HG02642 (cell line): ENCODE measurements around the gene DIS3L.
"Not testable (repeated sequence)": the region's sequence is repeated elsewhere in the genome, so short reads cannot be mapped to it uniquely, and the experiment has no call there.

Experiments used
- ATAC-seq: cut with Tn5 transposase; IDR thresholded peaks from one replicate; pipeline ENCODE4 v1.9.1; 2021; ENCODE audit warnings: mild to moderate bottlenecking; ENCODE audit not compliant: unreplicated experiment, poor library complexity

The DIS3L gene

DNA sequence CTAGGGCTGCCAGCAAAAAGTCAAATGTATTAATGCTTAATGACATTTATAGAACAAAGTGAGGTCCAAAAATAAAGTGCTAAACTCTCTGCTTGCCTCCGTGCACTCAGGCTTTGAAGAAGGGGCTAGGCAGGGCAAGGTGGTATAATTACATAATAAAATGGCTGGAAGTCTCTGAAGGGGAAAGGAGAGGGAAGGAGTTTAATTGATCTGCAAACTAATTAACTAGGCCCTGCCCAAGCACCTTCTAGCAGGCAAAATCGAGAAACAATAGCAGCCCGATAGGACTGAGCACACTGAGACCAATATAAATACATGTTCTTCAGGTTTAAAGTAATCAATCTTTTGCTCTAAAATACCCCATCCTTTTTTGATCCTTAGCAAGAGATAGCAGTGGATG, 13.0 kb downstream of the DIS3L start:
- ATAC-seq: no peak

DNA sequence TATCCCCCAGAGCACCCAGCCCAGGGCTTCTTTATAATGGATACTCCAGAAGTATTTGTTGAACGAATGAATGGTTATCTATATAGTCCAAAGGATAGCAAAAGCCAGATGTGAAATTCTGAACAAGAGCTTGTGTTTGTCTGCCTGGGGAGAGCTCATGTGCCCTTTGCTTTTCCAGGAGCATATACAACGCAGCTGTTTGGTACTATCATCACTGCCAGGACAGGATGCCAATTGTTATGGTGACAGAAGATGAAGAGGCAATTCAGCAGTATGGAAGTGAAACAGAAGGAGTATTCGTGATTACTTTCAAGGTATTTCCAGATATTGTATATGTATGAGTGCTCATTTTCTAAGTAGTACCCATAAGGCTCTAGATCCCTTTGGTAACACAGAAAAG, 15.2 kb downstream of the DIS3L start:
- ATAC-seq: no peak

DNA sequence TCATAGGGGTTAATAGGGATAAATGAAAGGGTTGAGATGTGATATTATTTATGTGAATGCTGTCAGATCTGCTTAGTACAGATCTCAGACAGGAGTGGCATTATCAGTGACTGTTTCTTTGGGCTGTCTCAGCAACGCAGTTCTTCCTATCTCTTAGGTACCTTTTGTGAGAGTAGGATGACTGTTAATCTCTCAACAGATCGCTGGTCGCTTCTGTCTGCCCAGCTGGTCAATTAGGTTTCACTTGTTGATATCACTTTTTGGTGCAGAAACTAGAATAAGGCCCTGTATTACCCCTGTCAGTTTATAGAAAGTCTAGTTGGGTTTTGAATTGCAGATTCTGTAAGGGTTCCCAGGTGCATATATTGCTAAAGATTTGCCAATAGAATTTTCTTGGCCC, 16.5 kb downstream of the DIS3L start:
- no peak for ATAC-seq

DNA sequence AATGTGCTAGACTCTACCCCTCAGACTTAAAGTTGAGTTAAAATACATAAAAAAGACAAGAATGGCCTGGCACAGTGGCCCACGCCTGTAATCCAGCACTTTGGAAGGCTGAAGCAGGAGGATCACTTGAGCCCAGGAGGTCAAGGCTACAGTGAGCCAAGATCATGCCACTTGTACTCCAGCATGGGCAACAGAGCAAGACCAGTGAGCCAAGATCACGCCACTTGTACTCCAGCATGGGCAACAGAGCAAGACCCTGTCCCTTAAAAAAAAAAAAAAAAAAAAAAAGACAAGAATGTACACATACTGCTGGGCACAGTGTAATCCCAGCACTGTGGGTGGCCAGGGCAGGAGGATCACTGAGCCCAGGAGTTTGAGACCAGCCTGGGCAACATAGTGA, 17.4 kb downstream of the DIS3L start:
- ATAC-seq: no peak

GRCh38 chr15:66312144-66312543, 18.8 kb downstream of the DIS3L start:
- ATAC-seq: no peak

GRCh38 chr15:66323312-66323928, 30.1 kb downstream of the DIS3L start:
- no peak for ATAC-seq

GRCh38 chr15:66326051-66326450, 32.7 kb downstream of the DIS3L start:
- no peak for ATAC-seq

DNA sequence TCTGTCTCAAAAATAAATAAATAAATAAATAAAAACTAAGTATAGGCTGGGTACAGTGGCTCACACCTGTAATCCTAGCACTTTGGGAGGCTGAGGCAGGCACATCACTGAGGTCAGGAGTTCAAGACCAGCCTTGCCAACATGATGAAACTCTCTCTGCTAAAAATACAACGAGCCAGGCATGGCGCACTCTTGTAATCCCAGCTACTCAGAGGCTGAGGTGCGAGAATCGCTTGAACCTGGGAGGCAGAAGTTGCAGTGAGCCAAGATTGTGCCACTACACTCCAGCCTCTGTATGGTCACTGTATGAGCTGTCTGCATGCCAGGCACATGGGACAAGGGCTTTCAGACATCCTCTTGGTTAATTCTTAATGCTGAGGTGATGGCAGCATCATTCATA, 34.4 kb downstream of the DIS3L start:
- no peak for ATAC-seq

DNA sequence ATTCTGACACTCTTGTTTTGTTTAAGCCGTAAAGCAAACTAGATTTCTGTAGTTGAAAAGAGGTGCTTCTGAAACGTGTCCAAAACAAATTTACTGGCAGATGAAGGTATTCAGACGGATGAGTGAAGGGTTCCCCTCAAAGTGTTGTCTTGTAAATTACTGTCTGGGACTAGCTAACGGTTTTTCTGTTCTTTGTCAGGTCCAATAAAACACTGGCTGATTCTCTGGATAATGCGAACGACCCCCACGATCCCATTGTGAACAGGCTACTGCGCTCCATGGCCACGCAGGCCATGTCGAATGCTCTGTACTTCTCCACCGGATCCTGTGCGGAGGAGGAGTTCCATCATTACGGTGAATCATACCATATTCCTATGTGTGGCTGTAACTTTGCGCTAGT, 35.4 kb downstream of the DIS3L start:
- no peak for ATAC-seq

DNA sequence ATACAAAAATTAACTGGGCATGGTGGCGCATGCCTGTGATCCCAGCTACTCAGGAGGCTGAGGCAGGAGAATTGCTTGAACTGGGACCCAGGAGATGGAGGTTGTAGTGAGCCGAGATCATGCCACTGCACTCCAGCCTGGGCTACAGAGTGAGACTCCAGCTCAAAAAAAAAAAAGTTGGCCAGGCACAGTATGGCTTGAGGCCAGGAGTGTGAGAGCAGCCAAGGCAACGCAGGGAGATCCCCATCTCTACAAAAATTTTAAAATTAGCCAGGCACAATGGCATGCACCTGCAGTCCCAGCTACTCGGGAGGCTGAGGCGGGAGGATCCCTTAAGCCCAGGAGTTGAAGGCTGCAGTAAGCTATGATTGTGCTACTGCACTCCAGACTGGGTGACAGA, 55.2 kb downstream of the DIS3L start:
- ATAC-seq: not testable (repeated sequence)

DNA sequence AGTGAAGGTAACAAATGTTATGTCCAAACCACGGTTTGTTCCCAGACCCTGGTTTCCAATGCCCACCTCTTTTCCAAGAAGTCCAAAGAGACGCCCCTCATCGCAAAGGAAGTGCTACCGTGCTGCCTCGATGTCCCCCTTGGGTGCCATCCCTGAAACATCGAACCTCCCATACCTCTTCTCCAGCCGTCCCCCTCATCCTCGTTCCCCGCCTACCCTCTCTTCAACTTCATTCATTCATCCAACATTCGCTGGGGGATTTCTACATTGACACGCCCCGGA, 62.6 kb downstream of the DIS3L start:
- no peak for ATAC-seq

- peak; percentile 95 for ATAC-seq
Observed at GRCh38 chr15:66356359-66357236, 63.2 kb downstream of the DIS3L start, which contains the start of gene TIPIN. TSS of gene TIPIN (minus strand) at chr15:66356685. CDS start at chr15:66352947, 3,738 bp downstream.

GRCh38 chr15:66359740-66360139, 66.4 kb downstream of the DIS3L start:
- no peak for ATAC-seq

- not testable (repeated sequence) for ATAC-seq
Observed at GRCh38 chr15:66361745-66362460, 68.5 kb downstream of the DIS3L start.

- no peak for ATAC-seq
Observed at GRCh38 chr15:66362776-66363175, 69.4 kb downstream of the DIS3L start.

DNA sequence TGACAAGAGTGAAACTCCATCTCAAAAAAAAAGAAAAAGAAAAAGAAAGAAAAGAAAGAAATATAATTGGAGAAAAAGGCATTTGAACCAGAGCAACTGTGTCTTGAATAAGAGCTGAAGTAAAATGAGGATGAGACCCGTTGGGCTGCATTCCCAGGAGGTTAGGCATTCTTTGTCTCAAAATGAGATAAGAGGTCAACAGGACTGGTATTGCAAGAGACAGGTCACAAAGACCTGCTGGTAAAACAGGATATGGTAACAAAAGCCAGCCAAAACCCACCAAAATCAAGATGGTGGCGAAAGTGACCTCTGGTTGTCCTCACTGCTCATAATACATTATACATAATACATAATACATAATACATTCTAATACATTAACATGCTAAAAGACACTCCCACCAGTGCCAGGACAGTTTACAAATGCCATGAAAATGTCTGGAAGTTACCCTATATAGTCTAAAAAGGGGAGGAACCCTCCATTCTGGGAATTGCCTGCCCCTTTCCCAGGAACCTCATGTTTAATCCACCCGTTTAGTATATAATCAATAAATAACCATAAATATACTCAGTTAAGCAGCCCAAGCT, 71.7 kb downstream of the DIS3L start:
- ATAC-seq: no peak

GRCh38 chr15:66369773-66370651, 76.6 kb downstream of the DIS3L start:
- ATAC-seq: no peak

- no peak for ATAC-seq
Observed at GRCh38 chr15:66374179-66374578, 80.8 kb downstream of the DIS3L start.

GRCh38 chr15:66378814-66379430, 85.6 kb downstream of the DIS3L start:
- no peak for ATAC-seq

- ATAC-seq: not testable (repeated sequence)
Observed at GRCh38 chr15:66381376-66381775, 88.0 kb downstream of the DIS3L start.
